Measurements from ENCODE around the gene CCNJL. TPM values are rescaled to one million over a fixed set of nuclear protein-coding genes. Genes with fewer than 3 reads are reported as not detected.

Gene CCNJL
- total and polyA plus RNA-seq, 2 of the 8 experiments (the other 6 are each of a cell fraction or from before 2014, with no cell fraction given), result 34.6 to 44.7 TPM

GRCh38 chr5:160312134-160312959, at the start of gene CCNJL (continued):
- no peak for TF ChIP-seq CHD7 (IDR thresholded peaks at IDR 0.05; ENCODE audit: insufficient replicate concordance, low read length)
- no peak for TF ChIP-seq CBX8 (IDR thresholded peaks at IDR 0.05; ENCODE audit: borderline replicate concordance, low read depth, low read length)
- no peak for TF ChIP-seq BCL11A (IDR thresholded peaks at IDR 0.05; ENCODE audit: low read depth in 2 of 2, low read length in 2 of 2)
- TF ChIP-seq SRF (IDR thresholded peaks at IDR 0.05; ENCODE audit: low read depth, low read length), result no peak
- TF ChIP-seq TCF12 (IDR thresholded peaks at IDR 0.05; ENCODE audit: low read depth, low read length), result no peak
- TF ChIP-seq KDM1A (IDR thresholded peaks at IDR 0.05; ENCODE audit: borderline replicate concordance, low read length), result no peak
- no peak for TF ChIP-seq SAP30 (IDR thresholded peaks at IDR 0.05; ENCODE audit: insufficient read depth, insufficient replicate concordance, low read length)
- TF ChIP-seq HDAC2 (IDR thresholded peaks at IDR 0.05; ENCODE audit: borderline replicate concordance in 1 of 2, low read depth in 2 of 2, low read length in 2 of 2), result no peak
- no peak for TF ChIP-seq RNF2 (IDR thresholded peaks at IDR 0.05; ENCODE audit: borderline replicate concordance, low read depth, low read length, missing control alignments, poor library complexity, severe bottlenecking)

All from H1 (cell line).